ENCODE measurements around the gene ZBTB7B. TPM values are rescaled to one million over a fixed set of nuclear protein-coding genes. Genes with fewer than 3 reads are reported as not detected.

Gene ZBTB7B
- total RNA-seq, 2 donors from 2014 or later, result 50.5 to 72.8 TPM

DNA sequence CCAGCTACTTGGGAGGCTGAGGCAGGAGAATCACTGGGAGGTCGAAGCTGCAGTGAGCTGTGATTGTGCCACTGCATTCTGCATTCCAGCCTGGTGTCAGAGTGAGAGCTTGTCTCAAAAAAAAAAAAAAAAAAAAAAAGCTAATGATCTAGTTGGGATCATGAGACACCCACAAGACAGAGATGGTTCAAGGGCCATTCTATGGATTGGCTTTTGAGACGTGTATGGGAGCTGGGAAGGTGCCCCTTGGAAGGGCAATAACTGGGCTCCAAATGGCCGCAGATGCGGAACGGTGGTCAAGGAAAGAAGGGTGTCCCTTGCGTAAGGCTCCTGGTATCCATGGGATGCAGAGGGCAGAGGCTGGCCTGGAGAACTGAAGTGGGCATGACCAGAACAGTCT lies 41.8 kb downstream of the ZBTB7B start:
- DNase-seq (ENCODE audit: low spot score), result no peak
- intact Hi-C loops (cut with DNase I), result loop anchor here in 1 of 2 donors (2.0 kb wide), 1 partner anchor 40 kb away; no protein-coding TSS in a partner anchor

DNA sequence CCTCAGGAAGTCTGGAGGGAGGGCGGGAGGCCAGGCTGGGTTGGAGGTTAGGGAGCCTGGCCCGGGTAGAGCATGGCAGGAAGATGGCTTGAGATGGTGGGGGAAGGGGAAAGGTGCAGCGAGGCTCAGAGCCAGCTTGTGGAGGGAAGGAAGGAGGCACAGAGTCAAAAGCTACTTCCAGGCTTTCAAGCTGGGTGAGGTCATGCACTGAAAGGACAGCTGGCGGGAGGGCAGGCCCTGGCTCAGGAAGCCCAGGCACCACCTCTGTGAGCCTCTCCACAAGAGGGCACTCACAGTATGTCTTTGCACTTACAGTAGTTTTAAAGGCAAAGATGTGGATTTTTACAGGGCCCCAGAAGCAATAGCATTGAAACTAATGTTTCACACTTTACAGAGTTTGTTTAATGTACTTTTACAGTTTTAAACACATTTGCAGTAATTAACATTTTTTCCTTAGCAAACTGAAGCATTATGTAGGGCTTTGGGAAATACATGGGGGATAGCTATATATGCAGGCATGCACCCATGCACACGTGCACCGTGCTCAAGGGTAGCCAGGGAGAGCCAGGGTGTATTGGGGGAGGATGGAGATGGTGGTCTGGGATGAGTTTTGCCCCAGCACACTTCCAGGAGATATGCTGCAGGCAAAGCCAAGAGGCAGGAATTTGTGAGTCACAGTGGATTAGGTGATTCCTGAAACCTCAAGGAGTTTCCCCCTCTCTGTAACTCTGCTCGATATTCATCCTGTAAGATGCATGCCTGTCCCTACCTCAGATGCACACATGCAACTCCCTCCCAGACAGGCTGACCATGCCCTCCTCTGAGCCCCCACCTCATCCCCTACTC lies 42.4 kb downstream of the ZBTB7B start:
- intact Hi-C loops (cut with DNase I), result loop anchor here in 1 of 2 donors (2.0 kb wide), 1 partner anchor 40 kb away; no protein-coding TSS in a partner anchor
- peak; percentile 91 for DNase-seq (ENCODE audit: low spot score)

DNA sequence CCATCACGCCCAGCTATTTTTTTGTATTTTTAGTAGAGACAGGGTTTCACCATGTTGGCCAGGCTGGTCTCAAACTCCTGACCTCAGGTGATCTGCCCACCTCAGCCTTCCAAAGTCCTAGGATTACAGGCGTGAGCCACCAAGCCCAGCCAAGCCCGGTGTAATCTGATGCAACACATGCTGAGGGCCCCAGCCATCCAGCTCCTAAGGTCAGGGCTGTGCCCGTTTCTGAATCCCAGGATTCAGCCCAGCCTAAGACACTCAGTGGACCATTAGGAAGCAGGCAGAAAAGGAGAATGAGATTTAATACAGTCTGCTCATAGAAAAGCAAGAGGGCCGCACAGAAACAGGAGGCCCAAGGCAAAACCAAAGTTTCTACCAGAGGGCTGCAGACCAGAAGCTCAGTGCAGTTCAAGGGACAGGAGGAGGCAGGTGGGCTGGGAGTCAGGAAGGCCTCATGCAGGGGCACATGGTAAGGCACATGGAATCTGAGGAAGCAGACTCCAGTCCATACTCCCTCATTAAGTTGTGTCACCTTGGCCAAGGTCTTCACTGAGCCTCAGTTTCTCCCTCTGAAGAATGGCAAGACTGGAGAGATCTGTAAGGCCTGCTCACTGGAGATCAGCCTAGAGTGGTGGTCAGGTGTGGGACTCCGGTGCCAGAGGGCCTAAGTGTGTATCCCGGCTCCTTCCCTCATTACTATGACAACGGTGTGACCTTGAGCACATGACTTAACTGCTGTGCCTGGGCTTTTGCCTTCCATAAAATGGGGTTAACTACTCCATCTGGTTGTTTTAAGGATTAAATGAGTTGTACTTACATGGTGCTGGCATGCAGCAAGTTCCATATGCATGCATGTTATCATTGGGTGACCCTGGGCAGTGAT lies 46.1 kb downstream of the ZBTB7B start:
- DNase-seq (ENCODE audit: low spot score), result no peak
- intact Hi-C loops (cut with DNase I), result no loop called here

DNA sequence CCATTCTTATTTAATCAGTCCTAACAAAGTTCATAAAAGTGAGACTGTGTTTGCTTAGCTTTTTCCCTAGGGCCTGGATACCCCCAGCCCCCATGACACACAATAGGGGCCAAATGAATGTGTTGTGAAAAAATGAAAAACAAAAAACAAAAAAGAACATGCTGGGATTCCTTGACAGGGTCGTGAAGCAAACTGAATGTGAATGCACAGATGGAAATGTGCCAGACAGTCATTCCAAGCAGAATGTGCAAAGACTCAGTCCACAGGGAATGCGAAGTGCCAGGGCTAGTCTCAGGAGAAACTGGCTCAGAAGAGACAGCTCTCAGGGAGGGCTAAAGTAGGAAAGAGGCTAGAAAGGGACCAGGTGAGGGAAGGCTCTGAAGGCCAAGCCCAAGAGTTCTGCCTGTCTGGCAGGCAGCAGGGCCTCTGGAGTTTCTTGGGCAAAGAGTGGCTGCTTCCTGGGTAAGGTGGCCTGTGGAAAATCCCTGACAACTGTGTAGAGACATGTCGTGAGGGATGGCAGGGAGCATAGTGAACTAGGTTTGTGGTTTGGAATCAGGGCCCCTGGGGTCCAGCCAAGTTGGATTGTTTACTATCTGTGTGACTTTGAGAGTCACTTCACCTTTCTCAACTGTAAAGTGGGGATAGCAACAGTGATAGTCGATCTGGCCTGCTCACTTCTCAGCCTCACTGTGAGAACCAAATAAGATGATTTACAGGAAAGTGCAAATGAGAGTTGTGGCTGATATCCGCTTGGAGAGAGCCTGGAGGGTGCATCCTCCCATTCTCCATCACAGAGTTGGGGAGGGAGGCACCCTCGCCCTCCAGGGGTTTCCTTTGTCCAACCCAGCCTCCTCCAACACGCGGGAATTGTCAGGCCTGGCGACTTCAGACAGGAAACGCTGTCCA lies 47.3 kb downstream of the ZBTB7B start:
- intact Hi-C loops (cut with DNase I), result loop anchor here in 1 of 2 donors (2.0 kb wide), 1 partner anchor 47 kb away; the partner anchor contains the start of gene ZBTB7B
- no peak for DNase-seq (ENCODE audit: low spot score)

DNA sequence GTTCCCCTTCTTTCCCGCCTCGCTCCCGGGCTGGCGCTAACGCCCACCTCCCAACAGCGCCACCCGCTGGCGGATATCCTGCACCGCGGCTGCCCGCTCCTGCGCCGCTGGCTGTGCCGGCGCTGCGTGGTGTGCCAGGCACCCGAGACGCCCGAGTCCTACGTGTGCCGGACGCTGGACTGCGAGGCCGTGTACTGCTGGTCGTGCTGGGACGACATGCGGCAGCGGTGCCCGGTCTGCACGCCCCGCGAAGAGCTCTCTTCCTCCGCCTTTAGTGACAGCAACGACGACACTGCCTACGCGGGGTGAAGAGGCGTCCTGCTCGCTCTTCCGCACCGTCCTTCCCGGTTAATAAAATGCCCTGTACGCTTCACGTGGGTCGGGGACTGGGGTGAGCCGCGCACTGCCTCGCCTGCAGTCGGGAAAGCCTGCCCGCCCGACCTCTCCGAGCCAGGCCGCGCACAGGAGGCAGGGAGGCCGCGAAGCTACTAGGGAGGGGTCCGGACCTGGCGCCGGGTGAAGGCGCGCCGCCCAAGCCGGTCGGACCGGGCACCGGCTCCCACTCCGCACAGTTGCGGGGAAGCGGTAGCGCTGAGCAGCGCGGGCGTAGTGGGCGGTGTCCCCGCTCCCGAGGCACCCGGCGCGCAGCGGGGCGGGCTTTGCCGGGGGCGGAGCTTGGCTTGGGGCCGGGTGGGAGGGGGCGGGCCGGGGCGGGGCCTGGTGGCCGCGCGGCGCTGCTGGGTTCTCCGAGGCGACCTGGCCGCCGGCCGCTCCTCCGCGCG lies 48.1 kb downstream of the ZBTB7B start, which contains the start of gene ADAM15:
ADAM15 (plus strand) TSS at position 757 of the 782 bp plus-strand sequence. CDS start 71 bp downstream, outside the sequence.
- intact Hi-C loops (cut with DNase I), result loop anchor here in 1 of 2 donors (2.0 kb wide), 1 partner anchor 48 kb away; the partner anchor contains the start of gene ZBTB7B
- DNase-seq (ENCODE audit: low spot score), result peak; percentile 96

DNA sequence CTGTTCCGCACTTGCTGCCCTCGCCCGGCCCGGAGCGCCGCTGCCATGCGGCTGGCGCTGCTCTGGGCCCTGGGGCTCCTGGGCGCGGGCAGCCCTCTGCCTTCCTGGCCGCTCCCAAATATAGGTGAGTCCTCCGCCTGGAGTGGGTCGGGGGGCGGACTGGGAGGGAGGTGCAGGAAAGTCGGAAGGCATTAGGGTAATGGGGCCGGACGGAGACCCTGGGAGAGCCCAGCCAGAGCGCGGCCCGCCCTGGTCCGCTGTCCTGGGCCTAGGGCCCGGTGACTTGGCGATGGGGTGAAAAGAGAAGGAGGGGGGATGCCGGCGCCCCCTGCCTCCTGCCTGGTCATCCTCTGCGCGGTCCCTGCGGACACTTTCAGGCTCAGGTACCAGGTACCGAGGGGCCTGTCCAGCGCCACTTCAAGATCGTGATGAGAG lies 48.8 kb downstream of the ZBTB7B start:
- no peak for DNase-seq (ENCODE audit: low spot score)
- intact Hi-C loops (cut with DNase I), result loop anchor here in 1 of 2 donors (2.0 kb wide), 1 partner anchor 49 kb away; the partner anchor contains the start of gene ZBTB7B

DNA sequence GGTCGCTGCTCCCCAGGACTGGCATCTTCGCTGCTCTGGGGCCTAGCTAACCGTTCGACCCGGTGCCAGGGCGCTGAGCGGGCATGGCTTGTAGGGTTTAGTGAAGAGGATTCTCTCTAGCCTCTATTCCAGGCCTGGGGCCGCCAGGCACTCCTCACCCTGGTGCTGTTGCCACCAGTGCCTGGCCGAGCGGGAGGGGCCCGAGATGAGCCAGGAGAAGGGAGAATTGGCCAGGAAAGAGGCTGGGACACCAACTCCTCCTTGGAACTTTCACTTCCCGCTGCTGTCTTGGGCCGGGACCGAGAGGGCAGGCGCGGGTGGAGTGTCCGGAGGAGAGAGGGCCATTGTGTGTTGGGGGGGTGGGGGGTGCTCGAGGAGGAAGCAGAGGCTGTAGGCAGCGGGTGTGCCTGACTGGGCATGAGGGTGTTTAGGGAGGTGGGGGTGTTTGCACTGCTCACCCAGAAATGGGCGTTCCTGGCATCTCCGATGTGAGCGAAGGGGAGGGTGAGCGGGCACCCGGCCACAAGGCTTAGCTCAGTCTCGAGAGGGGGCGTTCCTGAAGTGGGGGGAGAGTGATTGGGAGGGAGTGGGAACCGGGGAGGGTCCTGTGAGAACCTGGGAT lies 49.3 kb downstream of the ZBTB7B start:
- intact Hi-C loops (cut with DNase I), result loop anchor here in 1 of 2 donors (2.0 kb wide), 1 partner anchor 49 kb away; the partner anchor contains the start of gene ZBTB7B

DNA sequence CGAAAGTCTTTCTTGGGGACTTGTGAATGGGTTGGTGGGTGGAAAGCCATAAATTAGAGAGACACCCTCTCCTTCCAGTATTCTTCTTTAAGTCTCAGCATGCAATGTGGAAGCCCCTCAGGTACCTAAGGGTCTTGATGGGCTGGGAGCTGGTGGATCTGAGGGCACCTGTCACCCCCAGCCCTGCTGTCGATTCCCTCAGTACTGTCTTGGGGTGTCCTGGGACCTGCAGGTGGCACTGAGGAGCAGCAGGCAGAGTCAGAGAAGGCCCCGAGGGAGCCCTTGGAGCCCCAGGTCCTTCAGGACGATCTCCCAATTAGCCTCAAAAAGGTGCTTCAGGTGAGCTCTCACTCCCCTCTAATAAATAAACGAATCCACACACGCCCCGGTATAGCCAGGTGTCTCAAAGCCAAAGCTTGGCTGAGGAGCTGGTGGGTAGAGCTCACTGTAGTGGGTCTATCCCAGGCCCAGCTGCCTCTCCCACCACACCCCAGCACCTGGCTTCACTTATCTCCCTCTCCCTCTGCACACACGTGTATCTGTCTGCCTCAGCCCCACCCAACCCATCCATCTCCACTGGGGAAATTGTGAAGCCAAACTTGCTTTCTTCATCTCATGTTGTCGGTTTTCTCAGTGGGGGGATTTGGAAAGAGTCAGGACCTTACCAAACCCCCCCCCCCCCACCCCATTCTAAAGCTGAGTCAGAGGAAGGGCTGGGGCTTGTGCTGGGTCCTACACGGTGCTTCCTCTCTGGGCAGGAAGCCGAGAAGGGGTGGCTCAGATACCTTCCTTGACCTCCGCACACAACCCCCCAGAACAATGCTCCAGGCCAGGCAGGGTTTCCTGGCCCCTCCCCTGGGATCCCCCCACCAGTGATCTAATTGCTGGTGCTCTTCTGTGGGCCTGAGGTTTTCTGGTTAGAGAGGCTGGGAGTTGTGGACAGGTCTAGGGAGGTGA lies 50.1 kb downstream of the ZBTB7B start:
- DNase-seq (ENCODE audit: low spot score), result no peak
- intact Hi-C loops (cut with DNase I), result no loop called here

More for the DNA sequence above, 49.3 kb downstream of the ZBTB7B start:
- peak; percentile 88 for DNase-seq (ENCODE audit: low spot score)

DNA sequence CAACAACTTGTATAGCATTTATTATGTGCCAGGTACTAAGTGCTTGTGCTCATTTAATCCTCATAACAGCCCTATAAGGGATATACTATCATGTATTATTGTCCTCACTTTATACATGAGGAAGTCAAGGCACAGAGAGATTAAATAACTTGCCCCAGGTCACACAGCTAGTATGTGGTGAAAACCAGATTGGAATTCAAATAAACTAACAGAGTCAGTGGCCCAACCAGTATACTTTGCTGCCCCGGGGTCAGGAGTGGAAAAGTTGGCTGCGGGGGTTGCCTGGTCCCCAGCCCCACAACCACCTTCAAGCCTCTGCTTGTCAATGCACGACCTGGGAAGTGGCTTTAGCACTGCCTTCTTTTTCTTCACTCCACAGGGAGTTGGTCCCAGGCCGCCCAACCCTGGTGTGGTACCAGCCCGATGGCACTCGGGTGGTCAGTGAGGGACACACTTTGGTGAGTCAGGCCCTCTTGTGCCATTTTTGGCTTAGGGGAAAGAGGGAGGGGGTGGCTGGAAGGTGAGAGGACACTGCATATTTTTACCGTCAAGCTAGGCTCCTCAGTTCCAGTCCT lies 51.0 kb downstream of the ZBTB7B start:
- intact Hi-C loops (cut with DNase I), result no loop called here
- no peak for DNase-seq (ENCODE audit: low spot score)

DNA sequence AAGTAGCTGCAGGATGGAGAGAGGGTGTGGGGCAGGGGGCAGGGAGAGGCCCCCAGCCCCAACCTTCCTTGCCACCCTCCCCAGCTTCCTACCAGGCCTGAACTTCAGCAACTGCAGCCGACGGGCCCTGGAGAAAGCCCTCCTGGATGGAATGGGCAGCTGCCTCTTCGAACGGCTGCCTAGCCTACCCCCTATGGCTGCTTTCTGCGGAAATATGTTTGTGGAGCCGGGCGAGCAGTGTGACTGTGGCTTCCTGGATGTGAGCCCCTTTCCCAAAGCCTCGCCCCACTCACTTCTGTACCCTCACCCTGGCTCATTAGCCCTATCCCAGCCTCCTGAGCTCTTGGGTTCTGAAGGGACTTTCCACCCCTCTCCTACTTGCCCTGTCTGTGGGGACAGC lies 54.5 kb downstream of the ZBTB7B start:
- no peak for DNase-seq (ENCODE audit: low spot score)
- intact Hi-C loops (cut with DNase I), result no loop called here

DNA sequence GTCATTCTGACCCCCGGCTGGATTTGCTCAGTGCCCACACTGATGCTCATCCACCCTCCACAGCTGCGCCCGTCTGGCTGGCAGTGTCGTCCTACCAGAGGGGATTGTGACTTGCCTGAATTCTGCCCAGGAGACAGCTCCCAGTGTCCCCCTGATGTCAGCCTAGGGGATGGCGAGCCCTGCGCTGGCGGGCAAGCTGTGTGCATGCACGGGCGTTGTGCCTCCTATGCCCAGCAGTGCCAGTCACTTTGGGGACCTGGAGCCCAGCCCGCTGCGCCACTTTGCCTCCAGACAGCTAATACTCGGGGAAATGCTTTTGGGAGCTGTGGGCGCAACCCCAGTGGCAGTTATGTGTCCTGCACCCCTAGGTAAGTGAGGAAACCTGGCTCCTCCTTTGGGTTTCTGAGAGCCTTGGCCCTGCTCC lies 55.2 kb downstream of the ZBTB7B start:
- intact Hi-C loops (cut with DNase I), result no loop called here
- no peak for DNase-seq (ENCODE audit: low spot score)

DNA sequence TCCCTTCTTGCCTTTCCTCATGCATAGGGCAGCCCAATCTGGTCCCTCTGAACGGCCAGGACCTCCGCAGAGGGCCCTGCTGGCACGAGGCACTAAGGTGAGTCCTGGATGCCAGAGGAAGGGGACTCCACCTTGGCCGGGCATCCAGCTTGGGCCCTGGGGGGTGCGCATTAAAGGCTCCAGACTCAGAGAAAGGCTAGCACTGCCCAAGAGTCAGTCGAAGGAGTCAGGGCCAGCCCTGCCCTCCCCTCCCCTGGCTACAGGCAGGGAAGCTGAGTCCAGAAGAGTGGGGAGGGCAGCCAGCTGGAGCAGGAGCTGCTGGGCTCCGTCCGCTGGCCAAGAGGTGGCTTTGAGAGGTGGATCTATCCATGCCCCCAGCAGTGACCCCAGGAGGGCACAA lies 58.1 kb downstream of the ZBTB7B start:
- no peak for DNase-seq (ENCODE audit: low spot score)
- intact Hi-C loops (cut with DNase I), result no loop called here

DNA sequence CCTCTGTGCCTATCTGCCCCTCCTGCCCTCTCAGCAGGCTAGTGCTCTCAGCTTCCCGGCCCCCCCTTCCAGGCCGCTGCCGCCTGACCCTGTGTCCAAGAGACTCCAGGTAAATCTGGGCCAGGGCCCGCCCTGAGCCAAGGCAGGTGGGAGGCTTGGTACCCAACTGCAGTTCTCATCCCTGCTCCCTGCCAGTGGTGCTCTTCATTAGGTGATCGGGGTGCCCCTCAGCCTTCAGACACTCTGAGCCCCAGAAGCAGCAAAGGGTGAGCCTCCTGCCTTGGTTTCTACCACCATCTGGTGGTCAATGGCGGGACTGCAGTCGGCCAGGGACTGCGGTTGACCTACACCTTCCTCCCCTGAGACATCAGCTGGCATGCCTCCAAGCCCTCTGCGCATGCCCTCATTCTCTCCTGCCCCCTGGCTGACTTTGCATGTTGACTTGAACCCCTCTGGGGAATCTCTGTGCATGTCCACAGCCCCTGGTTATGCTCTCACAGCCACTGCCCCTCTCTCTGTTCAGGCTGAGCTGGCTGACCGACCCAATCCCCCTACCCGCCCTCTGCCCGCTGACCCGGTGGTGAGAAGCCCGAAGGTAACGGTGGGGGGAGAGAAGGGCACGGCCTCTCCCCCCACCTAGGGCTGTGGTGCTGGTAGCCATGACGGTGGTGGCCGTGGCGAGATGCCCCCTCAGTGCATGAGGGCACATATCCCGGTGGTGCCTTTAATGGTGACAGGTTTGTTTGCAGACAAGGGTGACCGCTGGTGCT lies 59.0 kb downstream of the ZBTB7B start:
- intact Hi-C loops (cut with DNase I), result no loop called here
- peak; percentile 95 for DNase-seq (ENCODE audit: low spot score)

DNA sequence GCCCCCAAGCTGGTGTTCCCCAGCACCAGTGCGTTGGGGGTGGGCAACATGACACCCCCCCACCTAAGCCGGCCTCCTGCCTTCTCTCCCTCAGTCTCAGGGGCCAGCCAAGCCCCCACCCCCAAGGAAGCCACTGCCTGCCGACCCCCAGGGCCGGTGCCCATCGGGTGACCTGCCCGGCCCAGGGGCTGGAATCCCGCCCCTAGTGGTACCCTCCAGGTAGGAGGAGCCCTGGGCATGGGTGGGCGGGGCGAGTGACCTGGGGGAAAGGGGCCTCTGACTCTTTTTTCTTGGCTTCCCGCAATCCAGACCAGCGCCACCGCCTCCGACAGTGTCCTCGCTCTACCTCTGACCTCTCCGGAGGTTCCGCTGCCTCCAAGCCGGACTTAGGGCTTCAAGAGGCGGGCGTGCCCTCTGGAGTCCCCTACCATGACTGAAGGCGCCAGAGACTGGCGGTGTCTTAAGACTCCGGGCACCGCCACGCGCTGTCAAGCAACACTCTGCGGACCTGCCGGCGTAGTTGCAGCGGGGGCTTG lies 59.6 kb downstream of the ZBTB7B start:
- intact Hi-C loops (cut with DNase I), result no loop called here

More for the DNA sequence above, 59.6 kb downstream of the ZBTB7B start:
- DNase-seq (ENCODE audit: low spot score), result no peak

Data from posterior vena cava (tissue), 2 donors.